Trophoblast cell (in vitro differentiated cells and primary cell): ENCODE data around the gene PLVAP.
A peak's percentile ranks its signal among the peaks of the same experiment; 100 is the strongest.

Source experiments
- DNase-seq, 2 donors: peaks; one replicate each; pipeline ENCODE4 v3.0.0-alpha.2; 2016
- H2AFZ ChIP-seq: 2 replicates; pipeline ENCODE4 v1.6.1; 2013; ENCODE audit warnings: low read length, moderate library complexity, mild to moderate bottlenecking; ENCODE audit not compliant: insufficient read depth, poor library complexity
- H2AK5ac ChIP-seq: 2 replicates; pipeline ENCODE4 v1.6.1; 2013; ENCODE audit warnings: mild to moderate bottlenecking, low read length
- H2BK120ac ChIP-seq: 2 replicates; pipeline ENCODE4 v1.6.1; 2013; ENCODE audit warnings: low read length, mild to moderate bottlenecking, moderate library complexity; ENCODE audit not compliant: insufficient read depth, poor library complexity
- H2BK12ac ChIP-seq: 2 replicates; pipeline ENCODE4 v1.6.1; 2013; ENCODE audit warnings: mild to moderate bottlenecking, low read length, moderate library complexity
- H2BK5ac ChIP-seq: 2 replicates; pipeline ENCODE4 v1.6.1; 2013; ENCODE audit warnings: low read length, low read depth, moderate library complexity, mild to moderate bottlenecking; ENCODE audit not compliant: poor library complexity
- H3K14ac ChIP-seq: 2 replicates; pipeline ENCODE4 v1.6.1; 2013; ENCODE audit warnings: mild to moderate bottlenecking, low read length
- H3K18ac ChIP-seq: 2 replicates; pipeline ENCODE4 v1.6.1; 2013; ENCODE audit warnings: mild to moderate bottlenecking, low read length
- H3K23ac ChIP-seq: 2 replicates; pipeline ENCODE4 v1.6.1; 2013; ENCODE audit warnings: low read length
- H3K27ac ChIP-seq: 2 replicates; pipeline ENCODE4 v1.5.1; 2013; ENCODE audit warnings: low read depth, mild to moderate bottlenecking, inconsistent platforms, low read length, moderate library complexity
- H3K27me3 ChIP-seq: 2 replicates; pipeline ENCODE4 v1.6.1; 2013; ENCODE audit warnings: inconsistent platforms, mild to moderate bottlenecking, low read length, moderate library complexity; ENCODE audit not compliant: insufficient read depth
- H3K36me3 ChIP-seq, 2 experiments: 1 replicate in 1 of 2; 2 replicates in 1 of 2; pipeline ENCODE4 v1.6.1; 2013; ENCODE audit warnings: low read length in 2 of 2, mild to moderate bottlenecking in 2 of 2, moderate library complexity in 1 of 2; ENCODE audit not compliant: insufficient read depth in 2 of 2, control insufficient read depth in 1 of 2
- H3K4ac ChIP-seq: 2 replicates; pipeline ENCODE4 v1.6.1; 2013; ENCODE audit warnings: low read depth, mild to moderate bottlenecking, low read length, moderate library complexity
- H3K4me1 ChIP-seq, 2 experiments: 1 replicate in 1 of 2; 2 replicates in 1 of 2; pipeline ENCODE4 v1.6.1; 2013; ENCODE audit warnings: low read length in 2 of 2, mild to moderate bottlenecking in 2 of 2, moderate library complexity in 1 of 2; ENCODE audit not compliant: insufficient read depth in 2 of 2, control insufficient read depth in 1 of 2
- H3K4me2 ChIP-seq: 2 replicates; pipeline ENCODE4 v1.6.1; 2013; ENCODE audit warnings: inconsistent platforms, mild to moderate bottlenecking, low read length, moderate library complexity
- H3K4me3 ChIP-seq: 2 replicates; pipeline ENCODE4 v1.5.1; 2013; ENCODE audit warnings: mild to moderate bottlenecking, low read depth, low read length, inconsistent platforms
- H3K79me1 ChIP-seq: one replicate; pipeline ENCODE4 v1.6.1; 2013; ENCODE audit warnings: low read length
- H3K79me2 ChIP-seq: 2 replicates; pipeline ENCODE4 v1.6.1; 2013; ENCODE audit warnings: low read length, mild to moderate bottlenecking; ENCODE audit not compliant: control insufficient read depth, insufficient read depth, poor library complexity
- H3K9ac ChIP-seq: 2 replicates; pipeline ENCODE4 v1.6.1; 2013; ENCODE audit warnings: mild to moderate bottlenecking, low read length
- H3K9me3 ChIP-seq: 2 replicates; pipeline ENCODE4 v1.6.1; 2013; ENCODE audit warnings: low read depth, mild to moderate bottlenecking, control low read depth, inconsistent platforms, low read length; ENCODE audit not compliant: insufficient read depth
- H4K12ac ChIP-seq: 2 replicates; pipeline ENCODE4 v1.6.1; 2013; ENCODE audit warnings: low read depth, mild to moderate bottlenecking, low read length, moderate library complexity
- H4K8ac ChIP-seq: 2 replicates; pipeline ENCODE4 v1.6.1; 2013; ENCODE audit warnings: low read depth, mild to moderate bottlenecking, low read length, moderate library complexity
- H4K91ac ChIP-seq: one replicate; pipeline ENCODE4 v1.6.1; 2013; ENCODE audit warnings: low read depth, mild to moderate bottlenecking, low read length, moderate library complexity
- WGBS: extraction: QIAGEN DNeasy Blood & Tissue Kit; methylation state at CpG from one replicate; pipeline ENCODE4 v1.1.7; 2013; ENCODE audit warnings: missing lambda C conversion rate; ENCODE audit not compliant: insufficient read length, insufficient coverage; ENCODE audit errors: extremely low coverage; 5-methylcytosine and 5-hydroxymethylcytosine counted together

The PLVAP gene

DNA sequence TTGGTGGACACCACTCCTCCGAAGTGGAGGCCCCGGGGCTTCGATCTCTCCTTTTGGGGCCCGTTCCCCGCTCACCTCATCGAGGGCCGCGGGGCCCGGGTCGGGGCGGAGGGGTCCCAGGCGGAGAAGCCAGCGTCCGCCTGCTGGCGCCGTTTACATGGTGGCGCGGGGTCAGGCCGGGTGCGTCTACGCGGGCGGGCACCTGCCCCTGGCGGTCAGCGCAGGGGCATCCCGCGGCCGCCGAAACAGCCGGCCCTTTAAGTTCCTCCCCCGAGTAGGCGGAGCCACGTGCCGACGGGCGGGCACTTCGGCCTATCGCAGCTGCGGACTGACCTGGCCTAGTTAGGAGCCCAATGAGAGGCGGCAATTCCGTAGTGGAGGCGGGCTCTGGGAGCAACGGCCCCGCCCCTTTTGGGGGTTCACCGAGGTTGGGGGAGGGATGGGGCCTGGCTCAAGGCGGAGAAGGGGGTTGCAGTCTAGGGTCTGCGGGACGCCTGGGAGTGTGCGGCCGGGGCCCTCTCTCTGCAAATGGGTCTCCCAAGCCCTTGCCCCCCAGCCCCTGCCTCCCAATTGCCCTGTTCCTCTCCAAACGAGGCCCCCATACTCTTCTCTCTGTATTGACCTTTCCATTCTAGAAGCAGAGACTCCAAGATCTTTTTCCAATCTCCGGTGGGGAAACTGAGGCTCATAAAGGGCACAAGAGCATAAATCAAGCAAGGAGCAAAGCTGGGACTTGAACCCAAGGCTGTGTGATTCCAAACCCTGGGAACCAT lies 73.8 kb downstream of the PLVAP start, which contains the start of gene ABHD8:
Gene ABHD8 (minus strand): TSS at position 259 of the 773 bp plus-strand sequence. CDS start 1,809 bp downstream, outside the sequence.
- Histone ChIP-seq H2AFZ (peak within 1 kb of the TSS; percentile 74), H3K27ac (peak within 1 kb of the TSS; percentile 42), H3K27me3 (no peaks in the 10 kb centered on the region), H3K9me3 (no peaks in the 10 kb centered on the region), H2AK5ac (peak within 1 kb of the TSS; percentile 73), H2BK5ac (peak within 1 kb of the TSS; percentile 68), H3K18ac (peak within 1 kb of the TSS; percentile 73), H4K12ac (peak within 1 kb of the TSS; percentile 90), H2BK120ac (peak within 1 kb of the TSS; percentile 67), H3K79me1 (peaks cover 24% of the 10 kb centered on the region), H4K8ac (peak within 1 kb of the TSS; percentile 92), H2BK12ac (peak within 1 kb of the TSS; percentile 64), H3K14ac (peak within 1 kb of the TSS; percentile 87), H3K79me2 (peaks cover 11% of the 10 kb centered on the region), H3K4me1 (peaks cover 23 to 32% of the 10 kb centered on the region in 2 experiments), H3K4me2 (peak within 1 kb of the TSS; percentile 95), H3K23ac (no peak within 1 kb of the TSS), H4K91ac (peak within 1 kb of the TSS; percentile 93), H3K4ac (peak within 1 kb of the TSS; percentile 85), H3K9ac (peak within 1 kb of the TSS; percentile 77), H3K36me3 (peaks cover 11 to 16% of the 10 kb centered on the region in 2 experiments), H3K4me3 (peak within 1 kb of the TSS; percentile 71)
- WGBS, result no CpG with 5 or more reads among the region's 52 CpGs
- peak; percentile 97 to 98 for DNase-seq

DNA sequence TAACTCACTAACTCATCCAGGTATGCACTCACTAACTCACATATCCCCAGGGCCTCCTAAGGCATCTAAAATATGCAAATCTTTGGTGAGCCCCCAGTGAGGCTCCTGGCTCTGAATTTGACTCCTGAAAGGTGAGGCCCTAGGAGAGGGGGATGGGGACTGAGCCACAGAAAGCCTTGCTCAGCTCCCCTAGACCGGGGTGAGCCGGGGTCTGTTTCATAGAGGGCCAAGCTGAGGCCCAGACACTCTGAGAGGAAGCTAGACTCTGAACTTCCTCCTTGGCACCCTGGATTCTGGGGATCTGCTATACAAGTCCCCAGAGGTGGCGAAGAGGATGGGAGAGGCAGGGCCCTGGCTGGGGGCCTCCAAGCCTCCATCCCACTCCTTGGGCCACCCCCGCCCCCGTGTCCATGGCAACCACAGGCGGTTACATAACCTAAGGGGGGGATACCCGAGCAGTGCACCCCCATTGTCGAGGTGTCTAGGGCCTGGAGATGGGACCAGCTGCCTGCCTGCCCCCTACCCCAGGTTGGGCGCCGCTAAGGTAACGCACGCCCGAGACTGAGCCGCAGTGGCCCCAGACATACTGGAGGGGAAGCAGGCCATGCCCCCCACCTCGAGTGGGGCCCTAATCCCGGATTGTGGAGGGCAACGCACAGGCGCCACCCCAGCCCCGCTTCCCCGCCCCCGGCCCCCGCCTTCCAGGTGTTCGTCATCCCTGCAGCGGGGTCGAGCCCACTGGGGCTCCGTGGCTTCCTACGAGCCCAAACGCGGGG lies 74.6 kb downstream of the PLVAP start:
- DNase-seq, result peak; percentile 65 to 81
- Histone ChIP-seq H3K36me3 (peaks cover 11 to 18% of the 10 kb centered on the region in 2 experiments), H3K18ac (peak overlapping the region; percentile 73), H2BK5ac (peak overlapping the region; percentile 68), H4K12ac (peak overlapping the region; percentile 90), H3K4me3 (peak overlapping the region; percentile 71), H2BK120ac (peak overlapping the region; percentile 67), H3K27me3 (no peaks in the 10 kb centered on the region), H2BK12ac (peak overlapping the region; percentile 64), H3K23ac (no peak overlapping the region), H3K9ac (peak overlapping the region; percentile 77), H3K4ac (peak overlapping the region; percentile 85), H3K79me1 (peaks cover 24% of the 10 kb centered on the region), H2AK5ac (peak overlapping the region; percentile 73), H4K8ac (peak overlapping the region; percentile 92), H3K9me3 (no peaks in the 10 kb centered on the region), H3K79me2 (peaks cover 11% of the 10 kb centered on the region), H3K4me2 (peak overlapping the region; percentile 95), H3K14ac (peak overlapping the region; percentile 87), H2AFZ (peak overlapping the region; percentile 74), H4K91ac (peak overlapping the region; percentile 93), H3K27ac (peak overlapping the region; percentile 42), H3K4me1 (peaks cover 19 to 27% of the 10 kb centered on the region in 2 experiments)
- WGBS, result no CpG with 5 or more reads among the region's 29 CpGs
